SK-N-SH (cell line): ENCODE results near the gene TRANK1. TPM values are rescaled to one million over a fixed set of nuclear protein-coding genes. Genes with fewer than 3 reads are reported as not detected.

Source experiments
- CTCF ChIA-PET: fragments of 300-600, 350-600 bp; formaldehyde crosslinking; extraction: SDS; loops from one replicate; lab custom pipeline; 2021; lab: Yijun Ruan, JAX
- POLR2A ChIA-PET: fragments of 350-600 bp; sonication (Branson Sonifier 250); formaldehyde crosslinking; extraction: SDS; loops from one replicate; lab custom pipeline; 2020; ENCODE audit warnings: antibody characterized with exemption, inconsistent platforms; lab: Yijun Ruan, JAX
- DNase-seq: peaks from one replicate; pipeline ENCODE4 v3.0.0; 2012
- H2AFZ ChIP-seq: fragments of 200-600 bp; sonication (generic); 2 replicates; pipeline ENCODE4 v1.8.1; 2016; ENCODE audit warnings: antibody characterized with exemption, mild to moderate bottlenecking, low read depth
- H3F3A ChIP-seq: fragments of 200-600 bp; sonication (generic); replicated peaks from 2 replicates; pipeline ENCODE3; 2016; ENCODE audit warnings: antibody characterized with exemption, mild to moderate bottlenecking; ENCODE audit not compliant: insufficient read depth
- H3K27ac ChIP-seq, 2 experiments: fragments of 200-500 bp in 1 of 2; fragments of 200-600 bp in 1 of 2; sonication (Bioruptor generic) in 1 of 2; sonication (generic), shearing (Covaris generic) in 1 of 2; 2 replicates each; pipeline versions ENCODE4 v1.5.1 to v1.6.1; 2014 to 2016; ENCODE audit warnings: low read depth in 2 of 2, inconsistent platforms in 1 of 2, low read length in 1 of 2, mild to moderate bottlenecking in 1 of 2, mixed read lengths in 1 of 2
- H3K27me3 ChIP-seq: fragments of 200-600 bp; sonication (generic), shearing (Covaris generic); 2 replicates; pipeline ENCODE4 v1.6.1; 2016; ENCODE audit warnings: mixed run types; ENCODE audit not compliant: insufficient read depth
- H3K36me3 ChIP-seq, 2 experiments: fragments of 200-500 bp in 1 of 2; fragments of 200-600 bp in 1 of 2; sonication (Bioruptor generic) in 1 of 2; sonication (generic) in 1 of 2; replicated peaks in 1 of 2; 2 replicates each; pipeline versions ENCODE3 to v1.5.1; 2014 to 2016; ENCODE audit warnings: low read length in 1 of 2, mild to moderate bottlenecking in 1 of 2; ENCODE audit not compliant: insufficient read depth in 2 of 2, control insufficient read depth in 1 of 2
- H3K4me1 ChIP-seq, 2 experiments: fragments of 200-500 bp in 1 of 2; fragments of 200-600 bp in 1 of 2; sonication (Bioruptor generic) in 1 of 2; sonication (generic), shearing (Covaris generic) in 1 of 2; 2 replicates each; pipeline versions ENCODE4 v1.5.1 to v1.6.1; 2014 to 2016; ENCODE audit warnings: low read depth in 1 of 2, low read length in 1 of 2, mixed run types in 1 of 2; ENCODE audit not compliant: insufficient read depth in 2 of 2, control insufficient read depth in 1 of 2
- H3K4me2 ChIP-seq: fragments of 200-600 bp; sonication (generic), shearing (Covaris generic); 2 replicates; pipeline ENCODE4 v1.6.1; 2017; ENCODE audit warnings: mixed run types
- H3K4me3 ChIP-seq, 2 experiments: fragments of 200-500 bp in 1 of 2; fragments of 200-600 bp in 1 of 2; sonication (Bioruptor generic) in 1 of 2; sonication (generic), shearing (Covaris generic) in 1 of 2; 2 replicates each; pipeline versions ENCODE4 v1.5.1 to v1.8.1; 2014 to 2016; ENCODE audit warnings: low read depth in 2 of 2, inconsistent platforms in 1 of 2, low read length in 1 of 2, mild to moderate bottlenecking in 1 of 2, mixed read lengths in 1 of 2, moderate library complexity in 1 of 2
- H3K79me2 ChIP-seq: fragments of 200-600 bp; sonication (generic); 2 replicates; pipeline ENCODE4 v1.8.1; 2017; ENCODE audit warnings: mild to moderate bottlenecking; ENCODE audit not compliant: insufficient read depth
- H3K9ac ChIP-seq: fragments of 200-600 bp; sonication (generic); 2 replicates; pipeline ENCODE4 v1.6.1; 2017; ENCODE audit warnings: mixed run types
- H3K9me2 ChIP-seq: fragments of 200-600 bp; sonication (generic); 2 replicates; pipeline ENCODE4 v1.6.1; 2017; ENCODE audit warnings: mixed run types
- H3K9me3 ChIP-seq: fragments of 200-600 bp; sonication (generic); 2 replicates; pipeline ENCODE4 v1.6.1; 2017; ENCODE audit warnings: mixed run types, mild to moderate bottlenecking, moderate library complexity
- H4K20me1 ChIP-seq: fragments of 200-600 bp; sonication (generic); 2 replicates; pipeline ENCODE4 v1.6.1; 2017; ENCODE audit warnings: mild to moderate bottlenecking, mixed run types; ENCODE audit not compliant: insufficient read depth
- CHD2 ChIP-seq: fragments of 150-350 bp; IDR thresholded peaks from 2 replicates; pipeline ENCODE4 v1.6.1; 2018; ENCODE audit warnings: low read length; ENCODE audit not compliant: partially characterized antibody
- ELF1 ChIP-seq: IDR thresholded peaks from 2 replicates; pipeline ENCODE4 v1.4.0; 2012
- EP300 ChIP-seq, 2 experiments: IDR thresholded peaks; 2 replicates each; pipeline versions ENCODE4 v1.4.0 to v1.6.1; 2012; ENCODE audit warnings: borderline replicate concordance in 1 of 2, low read depth in 1 of 2, low read length in 1 of 2
- EZH2phosphoT487 ChIP-seq: fragments of 200-600 bp; sonication (generic); IDR thresholded peaks from 2 replicates; pipeline ENCODE4 v1.6.1; 2017; ENCODE audit warnings: low read depth, mixed run types, mild to moderate bottlenecking, antibody characterized with exemption, moderate library complexity, borderline replicate concordance
- FOSL2 ChIP-seq: IDR thresholded peaks from 2 replicates; pipeline ENCODE4 v1.4.0; 2012; ENCODE audit warnings: low read depth, mild to moderate bottlenecking, moderate library complexity, borderline replicate concordance
- GABPA ChIP-seq: IDR thresholded peaks from 2 replicates; pipeline ENCODE4 v1.4.0; 2012; ENCODE audit warnings: low read depth, mild to moderate bottlenecking
- GATA2 ChIP-seq: sonication (generic); formaldehyde crosslinking; IDR thresholded peaks from 2 replicates; pipeline ENCODE4 v1.5.0; 2020; ENCODE audit warnings: mild to moderate bottlenecking, missing genetic modification reagents
- IRF3 ChIP-seq: fragments of 150-350 bp; IDR thresholded peaks from 2 replicates; pipeline ENCODE4 v1.6.1; 2016; ENCODE audit warnings: mild to moderate bottlenecking, low read depth, low read length
- JUND ChIP-seq: IDR thresholded peaks from 2 replicates; pipeline ENCODE4 v1.4.0; 2012
- MEF2A ChIP-seq: IDR thresholded peaks from 2 replicates; pipeline ENCODE4 v1.4.0; 2012; ENCODE audit warnings: low read depth, borderline replicate concordance
- MXI1 ChIP-seq: IDR thresholded peaks from 2 replicates; pipeline ENCODE4 v1.6.1; 2012; ENCODE audit warnings: mild to moderate bottlenecking, low read depth, low read length, improper control_type of control experiment
- RXRA ChIP-seq: IDR thresholded peaks from 2 replicates; pipeline ENCODE4 v1.4.0; 2012; ENCODE audit warnings: low read depth, mild to moderate bottlenecking, borderline replicate concordance
- SIN3A ChIP-seq: IDR thresholded peaks from 2 replicates; pipeline ENCODE4 v1.6.1; 2012; ENCODE audit warnings: low read depth, mild to moderate bottlenecking, low read length, moderate library complexity, borderline replicate concordance
- TAF1 ChIP-seq: IDR thresholded peaks from 2 replicates; pipeline ENCODE4 v1.6.1; 2012; ENCODE audit warnings: low read depth, mild to moderate bottlenecking, low read length, moderate library complexity, borderline replicate concordance
- TCF12 ChIP-seq: IDR thresholded peaks from 2 replicates; pipeline ENCODE4 v1.4.0; 2012
- ZBTB33 ChIP-seq: IDR thresholded peaks from 2 replicates; pipeline ENCODE4 v1.4.0; 2012; ENCODE audit warnings: low read depth, borderline replicate concordance
- WGBS: methylation state at CpG from one replicate; pipeline ENCODE4 v1.1.6; 2017; ENCODE audit warnings: low lambda C conversion rate; 5-methylcytosine and 5-hydroxymethylcytosine counted together
- polyA plus RNA-seq, 3 experiments: library from polyadenylated mRNA; depleted of rRNA; stranded (reverse); fragments of >200 nt; gene quantifications; 2 replicates each; pipeline ENCODE4 v1.2.3, GENCODE V29; 2012
- TF ChIP-seq, protein P1 (sequence below): fragments of 200-600 bp; sonication (generic); IDR thresholded peaks from 2 replicates; pipeline ENCODE4 v1.6.1; 2017; ENCODE audit warnings: antibody characterized with exemption, mild to moderate bottlenecking, moderate library complexity
- TF ChIP-seq, protein P2 (sequence below): IDR thresholded peaks from 2 replicates; pipeline ENCODE4 v1.6.1; 2012; ENCODE audit warnings: mild to moderate bottlenecking, low read depth, low read length, moderate library complexity

TRANK1 gene
- polyA plus RNA-seq, 1 of the 3 experiments (the other 2 are of a cell fraction): 0.16 TPM

DNA sequence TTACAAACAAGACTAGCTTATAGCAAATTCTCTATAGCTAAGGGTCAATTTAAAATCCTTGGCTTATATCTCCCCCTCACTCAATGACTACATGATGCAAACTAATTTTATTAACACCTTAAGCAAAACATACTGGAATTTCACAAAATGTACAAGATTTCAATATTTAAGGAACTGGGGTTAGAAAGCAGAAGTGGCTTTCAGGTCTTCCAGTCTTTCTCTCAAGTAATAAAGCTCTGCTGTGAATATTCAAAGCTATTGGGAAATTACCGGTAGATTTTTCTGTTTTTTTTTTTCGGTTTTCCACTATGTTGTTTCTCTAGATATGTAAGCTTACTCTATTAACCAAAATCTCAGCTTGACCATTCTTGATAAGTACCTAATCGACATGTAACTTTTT, 44.2 kb upstream of the TRANK1 start:
- Histone ChIP-seq H3K4me1 (peaks cover 25% of the 10 kb centered on the region in 2 experiments; a peak in 3 of 4 replicates), H3K4me3 (peak overlapping the region in 1 of 2 experiments; percentile 81; a peak in 2 of 4 replicates), H3K9me2 (no peaks in the 10 kb centered on the region), H2AFZ (no peak overlapping the region), H3K27me3 (no peaks in the 10 kb centered on the region), H3K9me3 (no peaks in the 10 kb centered on the region), H3K27ac (no peak overlapping the region), H3F3A (peaks cover 16% of the 10 kb centered on the region), H3K9ac (no peak overlapping the region), H3K79me2 (peaks cover 54% of the 10 kb centered on the region), H3K4me2 (peak overlapping the region; percentile 86), H4K20me1 (peaks cover 25% of the 10 kb centered on the region), H3K36me3 (peaks cover 64 to 68% of the 10 kb centered on the region in 2 experiments)
- 81% methylated on average over 3 of the region's 3 CpGs for WGBS
- no peak for DNase-seq
- TF ChIP-seq SIN3A: no peak
- TF ChIP-seq TCF12: no peak
- TF ChIP-seq EP300 (IDR thresholded peaks at IDR 0.05; ENCODE audit: borderline replicate concordance in 1 of 2, low read depth in 1 of 2, low read length in 1 of 2): no peak
- no peak for TF ChIP-seq MXI1
- TF ChIP-seq FOSL2: no peak
- TF ChIP-seq CHD2: no peak
- TF ChIP-seq IRF3: no peak
- TF ChIP-seq, protein P1, sequence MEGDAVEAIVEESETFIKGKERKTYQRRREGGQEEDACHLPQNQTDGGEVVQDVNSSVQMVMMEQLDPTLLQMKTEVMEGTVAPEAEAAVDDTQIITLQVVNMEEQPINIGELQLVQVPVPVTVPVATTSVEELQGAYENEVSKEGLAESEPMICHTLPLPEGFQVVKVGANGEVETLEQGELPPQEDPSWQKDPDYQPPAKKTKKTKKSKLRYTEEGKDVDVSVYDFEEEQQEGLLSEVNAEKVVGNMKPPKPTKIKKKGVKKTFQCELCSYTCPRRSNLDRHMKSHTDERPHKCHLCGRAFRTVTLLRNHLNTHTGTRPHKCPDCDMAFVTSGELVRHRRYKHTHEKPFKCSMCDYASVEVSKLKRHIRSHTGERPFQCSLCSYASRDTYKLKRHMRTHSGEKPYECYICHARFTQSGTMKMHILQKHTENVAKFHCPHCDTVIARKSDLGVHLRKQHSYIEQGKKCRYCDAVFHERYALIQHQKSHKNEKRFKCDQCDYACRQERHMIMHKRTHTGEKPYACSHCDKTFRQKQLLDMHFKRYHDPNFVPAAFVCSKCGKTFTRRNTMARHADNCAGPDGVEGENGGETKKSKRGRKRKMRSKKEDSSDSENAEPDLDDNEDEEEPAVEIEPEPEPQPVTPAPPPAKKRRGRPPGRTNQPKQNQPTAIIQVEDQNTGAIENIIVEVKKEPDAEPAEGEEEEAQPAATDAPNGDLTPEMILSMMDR: no peak
- TF ChIP-seq, protein P2, sequence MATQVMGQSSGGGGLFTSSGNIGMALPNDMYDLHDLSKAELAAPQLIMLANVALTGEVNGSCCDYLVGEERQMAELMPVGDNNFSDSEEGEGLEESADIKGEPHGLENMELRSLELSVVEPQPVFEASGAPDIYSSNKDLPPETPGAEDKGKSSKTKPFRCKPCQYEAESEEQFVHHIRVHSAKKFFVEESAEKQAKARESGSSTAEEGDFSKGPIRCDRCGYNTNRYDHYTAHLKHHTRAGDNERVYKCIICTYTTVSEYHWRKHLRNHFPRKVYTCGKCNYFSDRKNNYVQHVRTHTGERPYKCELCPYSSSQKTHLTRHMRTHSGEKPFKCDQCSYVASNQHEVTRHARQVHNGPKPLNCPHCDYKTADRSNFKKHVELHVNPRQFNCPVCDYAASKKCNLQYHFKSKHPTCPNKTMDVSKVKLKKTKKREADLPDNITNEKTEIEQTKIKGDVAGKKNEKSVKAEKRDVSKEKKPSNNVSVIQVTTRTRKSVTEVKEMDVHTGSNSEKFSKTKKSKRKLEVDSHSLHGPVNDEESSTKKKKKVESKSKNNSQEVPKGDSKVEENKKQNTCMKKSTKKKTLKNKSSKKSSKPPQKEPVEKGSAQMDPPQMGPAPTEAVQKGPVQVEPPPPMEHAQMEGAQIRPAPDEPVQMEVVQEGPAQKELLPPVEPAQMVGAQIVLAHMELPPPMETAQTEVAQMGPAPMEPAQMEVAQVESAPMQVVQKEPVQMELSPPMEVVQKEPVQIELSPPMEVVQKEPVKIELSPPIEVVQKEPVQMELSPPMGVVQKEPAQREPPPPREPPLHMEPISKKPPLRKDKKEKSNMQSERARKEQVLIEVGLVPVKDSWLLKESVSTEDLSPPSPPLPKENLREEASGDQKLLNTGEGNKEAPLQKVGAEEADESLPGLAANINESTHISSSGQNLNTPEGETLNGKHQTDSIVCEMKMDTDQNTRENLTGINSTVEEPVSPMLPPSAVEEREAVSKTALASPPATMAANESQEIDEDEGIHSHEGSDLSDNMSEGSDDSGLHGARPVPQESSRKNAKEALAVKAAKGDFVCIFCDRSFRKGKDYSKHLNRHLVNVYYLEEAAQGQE: no peak
- no peak for TF ChIP-seq ELF1
- TF ChIP-seq GATA2 (CRISPR knock-in tag): no peak
- no peak for TF ChIP-seq JUND
- TF ChIP-seq GABPA: no peak
- TF ChIP-seq MEF2A: no peak
- no peak for TF ChIP-seq EZH2phosphoT487
- no peak for TF ChIP-seq TAF1
- TF ChIP-seq ZBTB33: no peak
- TF ChIP-seq RXRA: no peak
- ChIA-PET CTCF (interaction anchor here (0.6 to 1.4 kb wide), 4 partner anchors 14 to 259 kb away, joined by 3 to 4 read pairs (median 3); no protein-coding TSS in a partner anchor), POLR2A (interaction anchor here (0.7 to 0.9 kb wide), 2 partner anchors 19 to 43 kb away, joined by 3 read pairs; no protein-coding TSS in a partner anchor)
